SK-N-SH treated with all-trans-retinoic acid at 6 μM for 48 hours (cell line): ENCODE data around the gene CMTM7.

Experiments
- ATAC-seq: fragments of 200-7000 bp; cut with Tn5 transposase; 3 replicates; pipeline ENCODE4 v1.9.1; 2020; ENCODE audit warnings: mild to moderate bottlenecking, moderate library complexity
- ARNTL ChIP-seq: fragments of 450-650 bp; formaldehyde crosslinking; IDR thresholded peaks from 2 replicates; pipeline ENCODE4 v1.5.0; 2020; ENCODE audit warnings: low read depth, mild to moderate bottlenecking, moderate library complexity, borderline replicate concordance
- CREB5 ChIP-seq: fragments of 250-450 bp; sonication (Bioruptor Pico); IDR thresholded peaks from 2 replicates; pipeline ENCODE4 v1.5.1; 2020; ENCODE audit warnings: low read depth, mild to moderate bottlenecking, moderate library complexity
- CSDC2 ChIP-seq: fragments of 250-450 bp; sonication (Bioruptor Pico); IDR thresholded peaks from 2 replicates; pipeline ENCODE4 v1.5.0; 2020; ENCODE audit warnings: mild to moderate bottlenecking, moderate library complexity
- CSRNP3 ChIP-seq: fragments of 250-450 bp; sonication (Bioruptor Pico); IDR thresholded peaks from 2 replicates; pipeline ENCODE4 v1.5.1; 2021; ENCODE audit warnings: mild to moderate bottlenecking, moderate library complexity
- ESRRG ChIP-seq: fragments of 250-450 bp; sonication (Bioruptor Pico); IDR thresholded peaks from 2 replicates; pipeline ENCODE4 v1.6.1; 2021; ENCODE audit warnings: mild to moderate bottlenecking
- GLIS3 ChIP-seq: fragments of 250-450 bp; sonication (Bioruptor Pico); IDR thresholded peaks from 2 replicates; pipeline ENCODE4 v1.5.0; 2020; ENCODE audit warnings: mild to moderate bottlenecking, moderate library complexity
- ISL1 ChIP-seq: fragments of 250-450 bp; sonication (Bioruptor Pico); IDR thresholded peaks from 2 replicates; pipeline ENCODE4 v2.1.2; 2022; ENCODE audit warnings: mild to moderate bottlenecking, moderate library complexity
- OSR1 ChIP-seq: fragments of 250-450 bp; sonication (Bioruptor Pico); IDR thresholded peaks from 2 replicates; pipeline ENCODE4 v1.8.0; 2022; ENCODE audit warnings: moderate library complexity, mild to moderate bottlenecking, inconsistent platforms
- PPARA ChIP-seq: fragments of 250-450 bp; sonication (Bioruptor Pico); IDR thresholded peaks from 2 replicates; pipeline ENCODE4 v1.5.0; 2020; ENCODE audit warnings: mild to moderate bottlenecking, borderline replicate concordance
- RARB ChIP-seq: fragments of 250-450 bp; sonication (Bioruptor Pico); IDR thresholded peaks from 2 replicates; pipeline ENCODE4 v1.8.0; 2021; ENCODE audit warnings: mild to moderate bottlenecking, moderate library complexity
- SNAI2 ChIP-seq: fragments of 250-450 bp; sonication (Bioruptor Pico); IDR thresholded peaks from 2 replicates; pipeline ENCODE4 v1.5.0; 2020; ENCODE audit warnings: mild to moderate bottlenecking, moderate library complexity
- TCF4 ChIP-seq: fragments of 250-450 bp; sonication (Bioruptor Pico); IDR thresholded peaks from 2 replicates; pipeline ENCODE4 v1.8.0; 2021; ENCODE audit warnings: mild to moderate bottlenecking, moderate library complexity, borderline replicate concordance
- TOX ChIP-seq: fragments of 250-450 bp; sonication (Bioruptor Pico); IDR thresholded peaks from 2 replicates; pipeline ENCODE4 v1.8.0; 2021; ENCODE audit warnings: mild to moderate bottlenecking, moderate library complexity, borderline replicate concordance
- ZC3H10 ChIP-seq: fragments of 250-450 bp; sonication (Bioruptor Pico); IDR thresholded peaks from 2 replicates; pipeline ENCODE4 v1.5.1; 2021; ENCODE audit warnings: mild to moderate bottlenecking, moderate library complexity
- ZFP3 ChIP-seq: fragments of 250-450 bp; sonication (Bioruptor Pico); IDR thresholded peaks from 2 replicates; pipeline ENCODE4 v1.5.0; 2020; ENCODE audit warnings: mild to moderate bottlenecking, moderate library complexity
- ZFP30 ChIP-seq: fragments of 450-650 bp; formaldehyde crosslinking; IDR thresholded peaks from 2 replicates; pipeline ENCODE4 v1.5.0; 2022; ENCODE audit warnings: mild to moderate bottlenecking, moderate library complexity
- ZNF565 ChIP-seq: fragments of 450-650 bp; formaldehyde crosslinking; conservative IDR thresholded peaks from 2 replicates; pipeline ENCODE4 v1.5.0; 2020; ENCODE audit warnings: low read depth, mild to moderate bottlenecking, moderate library complexity
- ZNF70 ChIP-seq: fragments of 450-650 bp; formaldehyde crosslinking; IDR thresholded peaks from 2 replicates; pipeline ENCODE4 v1.5.0; 2020; ENCODE audit warnings: mild to moderate bottlenecking, moderate library complexity
- ZNF8 ChIP-seq: fragments of 450-650 bp; formaldehyde crosslinking; IDR thresholded peaks from 2 replicates; pipeline ENCODE4 v1.5.0; 2020; ENCODE audit warnings: mild to moderate bottlenecking, moderate library complexity
- TF ChIP-seq, protein P1 (sequence below): fragments of 250-450 bp; sonication (Bioruptor Pico); IDR thresholded peaks from 2 replicates; pipeline ENCODE4 v1.8.0; 2020; ENCODE audit warnings: mild to moderate bottlenecking, moderate library complexity, borderline replicate concordance
- TF ChIP-seq, protein P2 (sequence below): fragments of 250-450 bp; sonication (Bioruptor Pico); IDR thresholded peaks from 2 replicates; pipeline ENCODE4 v1.8.0; 2021; ENCODE audit warnings: low read depth, mild to moderate bottlenecking, moderate library complexity, borderline replicate concordance

Gene CMTM7

DNA sequence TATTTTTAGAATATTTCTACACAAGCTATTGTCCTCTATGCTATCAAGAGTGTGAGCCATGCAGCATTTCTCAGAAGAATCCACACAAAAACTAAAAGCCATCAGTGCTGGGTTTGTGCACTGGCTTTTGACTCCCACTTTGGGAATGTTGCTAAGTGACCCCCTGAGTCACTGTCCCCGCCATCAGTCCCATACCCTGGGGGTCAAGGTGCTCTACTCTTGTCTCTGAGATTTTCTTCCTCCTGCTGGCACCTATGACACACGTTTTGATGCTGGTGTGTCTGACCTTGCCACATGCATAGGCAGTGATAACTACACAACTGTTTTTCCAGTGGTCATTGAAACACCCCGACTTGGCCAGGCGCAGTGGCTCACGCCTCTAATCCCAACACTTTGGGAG lies 19.8 kb downstream of the CMTM7 start:
- ATAC-seq = no peak
- TF ChIP-seq RARB (no peak), ZC3H10 (CRISPR knock-in tag) (no peak), CREB5 (CRISPR knock-in tag) (no peak), TCF4 (CRISPR knock-in tag) (no peak)
- TF ChIP-seq, protein P1, sequence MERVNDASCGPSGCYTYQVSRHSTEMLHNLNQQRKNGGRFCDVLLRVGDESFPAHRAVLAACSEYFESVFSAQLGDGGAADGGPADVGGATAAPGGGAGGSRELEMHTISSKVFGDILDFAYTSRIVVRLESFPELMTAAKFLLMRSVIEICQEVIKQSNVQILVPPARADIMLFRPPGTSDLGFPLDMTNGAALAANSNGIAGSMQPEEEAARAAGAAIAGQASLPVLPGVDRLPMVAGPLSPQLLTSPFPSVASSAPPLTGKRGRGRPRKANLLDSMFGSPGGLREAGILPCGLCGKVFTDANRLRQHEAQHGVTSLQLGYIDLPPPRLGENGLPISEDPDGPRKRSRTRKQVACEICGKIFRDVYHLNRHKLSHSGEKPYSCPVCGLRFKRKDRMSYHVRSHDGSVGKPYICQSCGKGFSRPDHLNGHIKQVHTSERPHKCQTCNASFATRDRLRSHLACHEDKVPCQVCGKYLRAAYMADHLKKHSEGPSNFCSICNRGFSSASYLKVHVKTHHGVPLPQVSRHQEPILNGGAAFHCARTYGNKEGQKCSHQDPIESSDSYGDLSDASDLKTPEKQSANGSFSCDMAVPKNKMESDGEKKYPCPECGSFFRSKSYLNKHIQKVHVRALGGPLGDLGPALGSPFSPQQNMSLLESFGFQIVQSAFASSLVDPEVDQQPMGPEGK (CRISPR knock-in tag) = no peak

GRCh38 chr3:32412887-32413286 lies 21.2 kb downstream of the CMTM7 start:
- no peak for TF ChIP-seq GLIS3 (CRISPR knock-in tag)
- TF ChIP-seq ZFP3 (CRISPR knock-in tag) = no peak
- no peak for TF ChIP-seq ZNF70
- TF ChIP-seq ZC3H10 (CRISPR knock-in tag) = no peak
- no peak for TF ChIP-seq TCF4 (CRISPR knock-in tag)
- TF ChIP-seq, protein P2, sequence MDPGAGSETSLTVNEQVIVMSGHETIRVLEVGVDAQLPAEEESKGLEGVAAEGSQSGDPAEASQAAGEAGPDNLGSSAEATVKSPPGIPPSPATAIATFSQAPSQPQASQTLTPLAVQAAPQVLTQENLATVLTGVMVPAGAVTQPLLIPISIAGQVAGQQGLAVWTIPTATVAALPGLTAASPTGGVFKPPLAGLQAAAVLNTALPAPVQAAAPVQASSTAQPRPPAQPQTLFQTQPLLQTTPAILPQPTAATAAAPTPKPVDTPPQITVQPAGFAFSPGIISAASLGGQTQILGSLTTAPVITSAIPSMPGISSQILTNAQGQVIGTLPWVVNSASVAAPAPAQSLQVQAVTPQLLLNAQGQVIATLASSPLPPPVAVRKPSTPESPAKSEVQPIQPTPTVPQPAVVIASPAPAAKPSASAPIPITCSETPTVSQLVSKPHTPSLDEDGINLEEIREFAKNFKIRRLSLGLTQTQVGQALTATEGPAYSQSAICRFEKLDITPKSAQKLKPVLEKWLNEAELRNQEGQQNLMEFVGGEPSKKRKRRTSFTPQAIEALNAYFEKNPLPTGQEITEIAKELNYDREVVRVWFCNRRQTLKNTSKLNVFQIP (CRISPR knock-in tag) = no peak
- TF ChIP-seq ARNTL = no peak
- no peak for TF ChIP-seq PPARA (CRISPR knock-in tag)
- no peak for TF ChIP-seq CSRNP3 (CRISPR knock-in tag)
- TF ChIP-seq ESRRG (CRISPR knock-in tag) = no peak
- TF ChIP-seq ZNF8 (CRISPR knock-in tag) = no peak
- TF ChIP-seq, protein P1 (CRISPR knock-in tag) = no peak
- TF ChIP-seq ZFP30 (CRISPR knock-in tag) = no peak
- TF ChIP-seq TOX (CRISPR knock-in tag) = no peak
- TF ChIP-seq SNAI2 (CRISPR knock-in tag) = no peak
- no peak for TF ChIP-seq CREB5 (CRISPR knock-in tag)
- TF ChIP-seq OSR1 = no peak
- no peak for TF ChIP-seq ZNF565 (CRISPR knock-in tag)
- no peak for TF ChIP-seq CSDC2 (CRISPR knock-in tag)
- ATAC-seq = no peak

GRCh38 chr3:32413845-32414521 lies 22.3 kb downstream of the CMTM7 start:
- no peak for ATAC-seq
- TF ChIP-seq RARB = no peak
- TF ChIP-seq PPARA (CRISPR knock-in tag) = no peak
- no peak for TF ChIP-seq ISL1
- no peak for TF ChIP-seq ZNF8 (CRISPR knock-in tag)
